GM12892 (cell line): ENCODE results near the gene PRKAR2A.
"Not testable (repeated sequence)": the region's sequence is repeated elsewhere in the genome, so short reads cannot be mapped to it uniquely, and the experiment has no call there.

Experiments
- DNase-seq: peaks from one replicate; pipeline ENCODE4 v3.0.0; 2011; ENCODE audit not compliant: insufficient read length
- FAIRE-seq: peaks from 2 replicates; lab custom pipeline; 2011; peaks lifted over from hg19 to GRCh38; lab: Jason Lieb, UNC
- POLR2A ChIP-seq: IDR thresholded peaks from 2 replicates; pipeline ENCODE4 v1.6.1; 2011; ENCODE audit warnings: low read depth, low read length, control low read depth
- POLR2AphosphoS5 ChIP-seq: IDR thresholded peaks from 2 replicates; pipeline ENCODE4 v1.6.1; 2011; ENCODE audit warnings: low read depth, low read length, control low read depth
- TAF1 ChIP-seq: IDR thresholded peaks from 2 replicates; pipeline ENCODE4 v1.6.1; 2011; ENCODE audit warnings: low read depth, mild to moderate bottlenecking, control low read depth, low read length, borderline replicate concordance

Gene PRKAR2A

GRCh38 chr3:48727511-48727910, 120.2 kb downstream of the PRKAR2A start:
- DNase-seq (no peak), FAIRE-seq (no peak)
- no peak for TF ChIP-seq POLR2AphosphoS5
- TF ChIP-seq POLR2A, result no peak
- no peak for TF ChIP-seq TAF1

GRCh38 chr3:48725185-48725855, 122.4 kb downstream of the PRKAR2A start:
- not testable (repeated sequence) for DNase-seq, FAIRE-seq

GRCh38 chr3:48723725-48724124, 123.9 kb downstream of the PRKAR2A start:
- TF ChIP-seq POLR2AphosphoS5 (no peak), POLR2A (no peak), TAF1 (no peak)

GRCh38 chr3:48723293-48723692, 124.4 kb downstream of the PRKAR2A start:
- not testable (repeated sequence) for FAIRE-seq, DNase-seq

More at GRCh38 chr3:48723725-48724124, 123.9 kb downstream of the PRKAR2A start:
- DNase-seq (no peak), FAIRE-seq (no peak)

GRCh38 chr3:48716982-48717746, 130.5 kb downstream of the PRKAR2A start, which contains the start of gene IP6K2:
Gene IP6K2, minus strand, starts transcription at chr3:48717221. Its CDS starts 21,930 bp downstream, at chr3:48695291.
- FAIRE-seq, result peak; percentile 98
- DNase-seq, result peak; percentile 94
- TF ChIP-seq POLR2AphosphoS5 (peak; percentile 94), POLR2A (peak; percentile 95), TAF1 (peak; percentile 91)

- TF ChIP-seq POLR2A (no peak), TAF1 (no peak), POLR2AphosphoS5 (no peak)
- no peak for DNase-seq
- FAIRE-seq, result no peak
Observed at GRCh38 chr3:48716508-48716981, 131.1 kb downstream of the PRKAR2A start.

GRCh38 chr3:48715174-48715800, 132.4 kb downstream of the PRKAR2A start:
- DNase-seq, result no peak
- peak; percentile 9 for FAIRE-seq
- TF ChIP-seq POLR2AphosphoS5 (no peak), TAF1 (no peak), POLR2A (no peak)

GRCh38 chr3:48711727-48712126, 135.9 kb downstream of the PRKAR2A start:
- DNase-seq, result no peak
- no peak for FAIRE-seq
- TF ChIP-seq TAF1 (no peak), POLR2A (no peak), POLR2AphosphoS5 (no peak)

GRCh38 chr3:48709051-48709461, 138.6 kb downstream of the PRKAR2A start:
- no peak for FAIRE-seq
- TF ChIP-seq POLR2A, result no peak; the same call in 1 of the 2 replicates
- no peak for TF ChIP-seq TAF1
- TF ChIP-seq POLR2AphosphoS5, result no peak

GRCh38 chr3:48708481-48708889, 139.2 kb downstream of the PRKAR2A start:
- FAIRE-seq (no peak), DNase-seq (no peak)
- no peak for TF ChIP-seq POLR2A

More at GRCh38 chr3:48709051-48709461, 138.6 kb downstream of the PRKAR2A start:
- DNase-seq, result no peak

GRCh38 chr3:48707157-48707556, 140.5 kb downstream of the PRKAR2A start:
- FAIRE-seq (no peak), DNase-seq (no peak)
- no peak for TF ChIP-seq POLR2AphosphoS5
- no peak for TF ChIP-seq POLR2A
- TF ChIP-seq TAF1, result no peak

GRCh38 chr3:48702320-48702920, 145.3 kb downstream of the PRKAR2A start:
- TF ChIP-seq POLR2A, result no peak
- TF ChIP-seq TAF1, result no peak
- no peak for TF ChIP-seq POLR2AphosphoS5
- DNase-seq (no peak), FAIRE-seq (no peak)
